Parathyroid adenoma (tissue), 2 donors: ENCODE measurements around the gene KCNIP1.

Experiments used
- H2AFZ ChIP-seq: fragments of 300-600 bp; sonication (generic); one replicate; pipeline ENCODE4 v1.7.0; 2017; ENCODE audit warnings: antibody characterized with exemption, mild to moderate bottlenecking
- H3K27ac ChIP-seq: fragments of 300-600 bp; sonication (generic); one replicate; pipeline ENCODE4 v1.7.0; 2017
- H3K27me3 ChIP-seq: fragments of 300-600 bp; sonication (generic); one replicate; pipeline ENCODE4 v1.7.0; 2017; ENCODE audit warnings: low read length; ENCODE audit not compliant: control insufficient read depth, insufficient read depth
- H3K36me3 ChIP-seq: fragments of 300-600 bp; sonication (generic); one replicate; pipeline ENCODE4 v1.7.0; 2017; ENCODE audit warnings: low read length; ENCODE audit not compliant: control insufficient read depth, insufficient read depth
- H3K4me1 ChIP-seq: fragments of 300-600 bp; sonication (generic); one replicate; pipeline ENCODE4 v1.7.0; 2017; ENCODE audit warnings: control low read depth
- H3K4me2 ChIP-seq: fragments of 300-600 bp; sonication (generic); one replicate; pipeline ENCODE4 v1.7.0; 2017; ENCODE audit warnings: low read length
- H3K4me3 ChIP-seq: fragments of 300-600 bp; sonication (generic); one replicate; pipeline ENCODE4 v1.7.0; 2017; ENCODE audit warnings: low read depth, low read length
- H3K79me2 ChIP-seq: fragments of 300-600 bp; sonication (generic); one replicate; pipeline ENCODE4 v1.7.0; 2017; ENCODE audit warnings: control low read depth
- H3K9ac ChIP-seq: fragments of 300-600 bp; sonication (generic); one replicate; pipeline ENCODE4 v1.7.0; 2017; ENCODE audit warnings: mild to moderate bottlenecking
- H3K9me3 ChIP-seq: fragments of 300-600 bp; sonication (generic); one replicate; pipeline ENCODE4 v1.7.0; 2017; ENCODE audit warnings: low read length; ENCODE audit not compliant: control insufficient read depth
- TF ChIP-seq, protein P1 (sequence below): fragments of 300-600 bp; sonication (generic); IDR thresholded peaks from one replicate; pipeline ENCODE4 v1.7.0; 2017; ENCODE audit warnings: antibody characterized with exemption, mild to moderate bottlenecking
- donor health status: primary hyperparathyroidism.

The KCNIP1 gene

DNA sequence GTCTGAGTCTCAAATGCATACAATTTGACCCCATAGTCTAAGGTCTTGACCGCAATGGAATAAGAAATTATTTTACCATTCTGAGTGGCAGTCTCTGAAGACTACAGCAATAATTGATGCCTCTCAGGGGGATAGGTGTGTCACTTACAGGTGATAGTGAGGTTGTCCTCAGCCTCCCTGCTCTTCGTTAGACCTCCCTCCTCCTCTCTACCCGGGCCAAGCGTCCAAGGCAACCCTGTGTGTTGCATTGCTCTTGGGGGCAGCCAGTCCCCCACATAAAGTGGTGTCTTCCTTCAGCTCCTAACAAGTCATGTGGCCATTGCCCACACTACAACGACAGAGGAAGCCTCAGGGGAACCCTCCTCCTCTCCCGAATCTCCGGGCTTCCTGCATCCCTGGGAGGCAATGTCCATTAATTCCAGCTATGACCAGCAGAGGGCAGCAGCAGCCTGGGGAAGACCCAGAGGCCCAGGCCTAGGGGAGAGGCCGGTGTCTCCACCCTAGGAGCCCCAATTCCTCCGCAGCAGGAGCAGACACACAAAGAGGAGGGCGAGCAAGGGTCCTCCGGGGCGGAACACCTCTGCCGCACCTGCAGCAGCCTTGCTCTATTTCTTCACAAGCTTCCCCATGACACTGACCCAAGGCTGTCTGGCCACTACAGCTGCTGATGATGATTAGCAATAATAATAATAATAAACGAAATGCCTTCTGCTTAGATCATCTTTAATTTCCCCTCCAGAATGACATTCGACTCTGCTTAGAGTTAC, 134.8 kb downstream of the KCNIP1 start:
- no peak overlapping the region for H3K4me2 ChIP-seq
- H3K27ac ChIP-seq = no peak overlapping the region
- TF ChIP-seq, protein P1, sequence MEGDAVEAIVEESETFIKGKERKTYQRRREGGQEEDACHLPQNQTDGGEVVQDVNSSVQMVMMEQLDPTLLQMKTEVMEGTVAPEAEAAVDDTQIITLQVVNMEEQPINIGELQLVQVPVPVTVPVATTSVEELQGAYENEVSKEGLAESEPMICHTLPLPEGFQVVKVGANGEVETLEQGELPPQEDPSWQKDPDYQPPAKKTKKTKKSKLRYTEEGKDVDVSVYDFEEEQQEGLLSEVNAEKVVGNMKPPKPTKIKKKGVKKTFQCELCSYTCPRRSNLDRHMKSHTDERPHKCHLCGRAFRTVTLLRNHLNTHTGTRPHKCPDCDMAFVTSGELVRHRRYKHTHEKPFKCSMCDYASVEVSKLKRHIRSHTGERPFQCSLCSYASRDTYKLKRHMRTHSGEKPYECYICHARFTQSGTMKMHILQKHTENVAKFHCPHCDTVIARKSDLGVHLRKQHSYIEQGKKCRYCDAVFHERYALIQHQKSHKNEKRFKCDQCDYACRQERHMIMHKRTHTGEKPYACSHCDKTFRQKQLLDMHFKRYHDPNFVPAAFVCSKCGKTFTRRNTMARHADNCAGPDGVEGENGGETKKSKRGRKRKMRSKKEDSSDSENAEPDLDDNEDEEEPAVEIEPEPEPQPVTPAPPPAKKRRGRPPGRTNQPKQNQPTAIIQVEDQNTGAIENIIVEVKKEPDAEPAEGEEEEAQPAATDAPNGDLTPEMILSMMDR = peak; percentile 89
- H3K36me3 ChIP-seq = no peaks in the 10 kb centered on the region
- no peaks in the 10 kb centered on the region for H3K27me3 ChIP-seq
- H3K4me1 ChIP-seq = peaks cover 3% of the 10 kb centered on the region
- H3K9ac ChIP-seq = no peak overlapping the region
- H3K79me2 ChIP-seq = no peaks in the 10 kb centered on the region
- no peak overlapping the region for H3K4me3 ChIP-seq
- H3K9me3 ChIP-seq = no peaks in the 10 kb centered on the region
- H2AFZ ChIP-seq = no peak overlapping the region

DNA sequence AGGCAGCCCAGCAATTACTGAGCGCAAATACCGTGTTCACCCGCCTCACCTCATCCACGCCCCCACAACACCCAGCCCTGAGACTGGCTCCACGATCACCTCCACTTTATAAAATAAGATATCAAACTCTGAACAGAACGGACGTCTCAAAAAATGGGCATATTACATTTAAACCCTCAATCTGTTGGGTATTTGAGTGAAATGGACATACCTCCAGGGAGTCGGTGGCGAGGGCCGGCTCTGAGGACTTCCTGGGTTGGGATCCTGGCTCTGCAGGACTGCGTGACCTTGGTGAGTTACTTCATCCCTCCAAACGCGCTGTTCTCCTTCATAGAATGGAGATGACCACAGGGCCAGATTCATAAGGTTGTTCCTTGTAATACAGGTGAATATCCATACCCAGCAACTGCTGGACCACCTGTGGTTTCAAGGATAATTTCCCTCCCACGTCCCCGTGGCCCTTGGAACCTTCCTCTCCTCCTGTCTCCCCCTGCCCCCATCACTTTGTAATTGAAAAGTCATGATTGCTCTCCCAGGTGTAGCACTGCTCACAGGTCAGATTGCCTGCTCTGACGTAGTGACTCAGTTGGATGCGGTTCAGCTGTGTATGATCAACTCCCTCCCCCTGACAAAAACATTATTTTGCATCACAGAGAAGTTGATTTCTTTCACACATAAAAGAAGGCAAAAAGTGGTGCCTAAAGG, 135.6 kb downstream of the KCNIP1 start:
- Histone ChIP-seq H3K4me1 (peaks cover 3% of the 10 kb centered on the region), H3K9me3 (no peaks in the 10 kb centered on the region), H3K9ac (no peak overlapping the region), H3K4me2 (no peak overlapping the region), H3K79me2 (no peaks in the 10 kb centered on the region), H3K36me3 (no peaks in the 10 kb centered on the region), H3K4me3 (no peak overlapping the region), H3K27ac (no peak overlapping the region), H2AFZ (no peak overlapping the region), H3K27me3 (no peaks in the 10 kb centered on the region)
- TF ChIP-seq, protein P1 = no peak

DNA sequence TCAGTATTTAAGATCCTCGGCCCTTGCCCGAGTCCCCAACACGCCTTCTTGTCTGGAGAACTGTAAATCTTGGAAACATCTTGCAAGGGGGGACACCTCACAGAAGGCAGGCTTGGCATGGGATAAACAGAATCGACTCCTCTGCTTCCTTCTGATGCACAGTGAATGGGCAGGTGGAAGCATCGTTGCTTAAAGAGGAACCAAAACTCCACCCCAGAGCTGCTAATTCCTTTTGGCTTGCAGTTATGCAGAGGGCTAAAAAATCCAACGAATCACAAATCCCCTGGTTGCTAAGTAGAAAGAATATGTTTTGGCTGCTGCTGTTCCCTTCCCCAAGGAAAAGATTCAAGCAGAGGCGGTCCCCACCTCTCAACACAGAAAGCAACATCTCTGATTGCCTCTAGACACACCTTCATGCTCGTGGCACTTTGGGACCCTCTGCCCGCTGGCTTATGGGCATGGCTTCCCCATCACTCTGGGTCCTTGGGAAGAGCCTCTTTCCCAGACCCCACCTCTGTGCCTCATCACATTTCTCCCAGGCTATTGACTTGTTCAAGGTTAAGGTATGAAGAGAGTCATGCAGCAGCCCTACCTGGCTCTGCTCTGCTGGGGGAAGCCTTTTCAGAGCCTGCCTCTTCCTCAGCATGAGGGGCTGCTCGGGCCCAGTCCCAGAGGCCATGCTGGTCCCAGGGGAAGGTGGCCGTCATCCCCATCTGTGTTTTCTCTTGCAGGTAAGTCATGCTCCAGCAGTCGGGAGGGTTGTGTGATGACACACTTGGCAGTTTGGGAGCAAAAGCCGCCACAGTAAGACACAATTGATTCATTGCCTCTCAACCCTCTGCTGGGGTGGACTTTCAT, 137.1 kb downstream of the KCNIP1 start:
- H3K27me3 ChIP-seq = no peaks in the 10 kb centered on the region
- no peak overlapping the region for H3K4me3 ChIP-seq
- H3K27ac ChIP-seq = no peak overlapping the region
- no peaks in the 10 kb centered on the region for H3K9me3 ChIP-seq
- no peaks in the 10 kb centered on the region for H3K36me3 ChIP-seq
- TF ChIP-seq, protein P1 = no peak
- no peaks in the 10 kb centered on the region for H3K79me2 ChIP-seq
- H2AFZ ChIP-seq = no peak overlapping the region
- no peak overlapping the region for H3K4me2 ChIP-seq
- peaks cover 3% of the 10 kb centered on the region for H3K4me1 ChIP-seq
- no peak overlapping the region for H3K9ac ChIP-seq

DNA sequence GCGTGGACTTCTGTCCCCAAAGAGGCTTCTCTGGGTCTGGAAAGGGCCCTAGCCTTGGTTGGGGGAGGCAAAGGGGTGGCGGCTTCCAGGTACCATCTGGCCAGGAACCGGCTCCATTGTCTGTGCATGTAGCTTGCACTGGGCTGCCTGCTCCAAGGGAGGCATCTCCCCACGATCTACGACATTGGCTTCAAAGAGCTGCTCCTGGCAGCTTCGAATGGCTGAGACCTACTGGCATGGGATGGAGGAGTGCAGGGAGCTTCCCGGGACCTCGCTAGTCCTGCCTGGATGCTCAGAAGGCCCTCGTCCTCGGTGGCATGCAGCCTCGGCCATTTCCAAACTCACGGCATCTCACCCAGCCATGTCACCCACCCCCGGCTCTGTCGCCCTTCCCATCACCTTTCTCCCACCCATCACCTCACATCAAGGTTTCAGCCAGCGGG, 137.8 kb downstream of the KCNIP1 start:
- H3K36me3 ChIP-seq = no peaks in the 10 kb centered on the region
- H3K9ac ChIP-seq = no peak overlapping the region
- H3K79me2 ChIP-seq = no peaks in the 10 kb centered on the region
- no peaks in the 10 kb centered on the region for H3K9me3 ChIP-seq
- no peak overlapping the region for H3K27ac ChIP-seq
- no peaks in the 10 kb centered on the region for H3K27me3 ChIP-seq
- H2AFZ ChIP-seq = no peak overlapping the region
- TF ChIP-seq, protein P1 = no peak
- no peak overlapping the region for H3K4me3 ChIP-seq
- no peak overlapping the region for H3K4me2 ChIP-seq
- H3K4me1 ChIP-seq = peaks cover 3% of the 10 kb centered on the region
